Smooth muscle cell (in vitro differentiated cells): ENCODE data around the gene RFX2. TPM values are rescaled to one million over a fixed set of nuclear protein-coding genes. Genes with fewer than 3 reads are reported as not detected.

Experiments used
- DNase-seq: peaks from one replicate; lab custom pipeline; 2025; ENCODE audit not compliant: unreplicated experiment; lab: John Stamatoyannopoulos, UW
- H2AFZ ChIP-seq: fragments of 200-600 bp; sonication (generic); 2 replicates; pipeline ENCODE4 v1.6.0; 2016; ENCODE audit warnings: antibody characterized with exemption, low read depth, mild to moderate bottlenecking
- H3F3A ChIP-seq: fragments of 200-600 bp; sonication (generic); 2 replicates; pipeline ENCODE4 v1.6.0; 2017; ENCODE audit warnings: antibody characterized with exemption, low read depth
- H3K27ac ChIP-seq: fragments of 200-600 bp; sonication (generic); 2 replicates; pipeline ENCODE4 v1.5.1; 2016; ENCODE audit warnings: low read depth, mild to moderate bottlenecking
- H3K27me3 ChIP-seq: fragments of 200-600 bp; sonication (generic); 2 replicates; pipeline ENCODE4 v1.6.1; 2016; ENCODE audit warnings: low read depth, mild to moderate bottlenecking
- H3K36me3 ChIP-seq: fragments of 200-600 bp; sonication (generic); 2 replicates; pipeline ENCODE4 v1.5.1; 2016; ENCODE audit warnings: low read depth
- H3K4me1 ChIP-seq: fragments of 200-600 bp; sonication (generic); 2 replicates; pipeline ENCODE4 v1.5.1; 2016; ENCODE audit warnings: low read depth
- H3K4me2 ChIP-seq: fragments of 200-600 bp; sonication (generic); 2 replicates; pipeline ENCODE4 v1.6.0; 2016; ENCODE audit warnings: mild to moderate bottlenecking
- H3K4me3 ChIP-seq: fragments of 200-600 bp; sonication (generic); 2 replicates; pipeline ENCODE4 v1.5.1; 2016; ENCODE audit warnings: mild to moderate bottlenecking
- H3K79me2 ChIP-seq: fragments of 200-600 bp; sonication (generic); 2 replicates; pipeline ENCODE4 v1.6.0; 2016; ENCODE audit warnings: low read depth, mild to moderate bottlenecking
- H3K9ac ChIP-seq: fragments of 200-600 bp; sonication (generic); 2 replicates; pipeline ENCODE4 v1.6.0; 2016; ENCODE audit warnings: low read depth
- H3K9me3 ChIP-seq: fragments of 200-600 bp; sonication (generic); replicated peaks from 2 replicates; pipeline ENCODE4 v1.5.1; 2016; ENCODE audit warnings: low read depth
- H4K20me1 ChIP-seq: fragments of 200-600 bp; sonication (generic); 2 replicates; pipeline ENCODE4 v1.6.0; 2016; ENCODE audit warnings: low read depth
- CTCF ChIP-seq: fragments of 200-600 bp; sonication (generic); IDR thresholded peaks from 2 replicates; pipeline ENCODE4 v1.5.1; 2017; ENCODE audit warnings: borderline replicate concordance, mild to moderate bottlenecking, antibody characterized with exemption; ENCODE audit not compliant: insufficient read depth, poor library complexity, severe bottlenecking
- WGBS: methylation state at CpG from one replicate; pipeline ENCODE4 v1.1.7; 2016; ENCODE audit warnings: low lambda C conversion rate; 5-methylcytosine and 5-hydroxymethylcytosine counted together
- polyA plus RNA-seq: library from polyadenylated mRNA; unstranded; fragments of >200 nt; fragmentation: Nextera tagmentation; extraction: Ambion mirVana; gene quantifications from 2 replicates; pipeline ENCODE4 v1.2.1, GENCODE V29; 2016
- total RNA-seq: library from RNA; depleted of rRNA; stranded (reverse); fragments of >200 nt; gene quantifications from 2 replicates; pipeline ENCODE4 v1.2.3, GENCODE V29; 2014

Gene RFX2
- total and polyA plus RNA-seq, 2 experiments from 2014 or later = 4.7 to 7.5 TPM

- no peak overlapping the region for H3K4me2 ChIP-seq
- peaks cover 4% of the 10 kb centered on the region for H3K27me3 ChIP-seq
- no peaks in the 10 kb centered on the region for H3K36me3 ChIP-seq
- no peak overlapping the region for H3K4me3 ChIP-seq
- DNase-seq = no peak
- H3F3A ChIP-seq = no peaks in the 10 kb centered on the region
- no peak overlapping the region for H3K9ac ChIP-seq
- no peaks in the 10 kb centered on the region for H3K79me2 ChIP-seq
- TF ChIP-seq CTCF = no peak
- H3K4me1 ChIP-seq = no peaks in the 10 kb centered on the region
- no peak overlapping the region for H3K27ac ChIP-seq
- WGBS = 30% methylated on average over 2 of the region's 2 CpGs
- H2AFZ ChIP-seq = no peak overlapping the region
- no peaks in the 10 kb centered on the region for H4K20me1 ChIP-seq
- no peaks in the 10 kb centered on the region for H3K9me3 ChIP-seq
Measured at GRCh38 chr19:6118043-6118442, 7.7 kb upstream of the RFX2 start.

- DNase-seq = no peak
- Histone ChIP-seq H2AFZ (no peak overlapping the region), H3K9ac (no peak overlapping the region), H4K20me1 (no peaks in the 10 kb centered on the region), H3K27me3 (peaks cover 4% of the 10 kb centered on the region), H3K79me2 (no peaks in the 10 kb centered on the region), H3K4me1 (no peaks in the 10 kb centered on the region), H3K4me3 (no peak overlapping the region), H3K27ac (no peak overlapping the region), H3F3A (no peaks in the 10 kb centered on the region), H3K9me3 (no peaks in the 10 kb centered on the region), H3K36me3 (no peaks in the 10 kb centered on the region), H3K4me2 (no peak overlapping the region)
- TF ChIP-seq CTCF = no peak
Measured at GRCh38 chr19:6117534-6117933, 7.2 kb upstream of the RFX2 start.

GRCh38 chr19:6116749-6117430, 6.6 kb upstream of the RFX2 start:
- Histone ChIP-seq H3F3A (no peaks in the 10 kb centered on the region), H3K4me3 (no peak overlapping the region), H4K20me1 (no peaks in the 10 kb centered on the region), H3K27ac (no peak overlapping the region), H3K27me3 (peaks cover 4% of the 10 kb centered on the region), H2AFZ (no peak overlapping the region), H3K36me3 (no peaks in the 10 kb centered on the region), H3K9me3 (no peaks in the 10 kb centered on the region), H3K9ac (no peak overlapping the region), H3K4me2 (no peak overlapping the region), H3K79me2 (no peaks in the 10 kb centered on the region), H3K4me1 (no peaks in the 10 kb centered on the region)
- DNase-seq = no peak
- no peak for TF ChIP-seq CTCF
- 90% methylated on average over 4 of the region's 4 CpGs for WGBS

GRCh38 chr19:6115992-6116391, 5.7 kb upstream of the RFX2 start:
- Histone ChIP-seq H3K36me3 (no peaks in the 10 kb centered on the region), H2AFZ (no peak overlapping the region), H3K4me1 (no peaks in the 10 kb centered on the region), H3K4me3 (no peak overlapping the region), H3K27me3 (peaks cover 4% of the 10 kb centered on the region), H3K9me3 (no peaks in the 10 kb centered on the region), H3K4me2 (no peak overlapping the region), H3K79me2 (no peaks in the 10 kb centered on the region), H3K27ac (no peak overlapping the region), H4K20me1 (no peaks in the 10 kb centered on the region), H3K9ac (no peak overlapping the region), H3F3A (no peaks in the 10 kb centered on the region)
- no peak for TF ChIP-seq CTCF
- WGBS = 53% methylated on average over 1 of the region's 1 CpG
- DNase-seq = no peak
